NCI-H510A (cell line): ENCODE results near the gene MICAL2.

Source experiments
- DNase-seq: peaks from one replicate; lab custom pipeline; 2025; lab: John Stamatoyannopoulos, UW

Gene MICAL2

GRCh38 chr11:12156301-12157140, 46.1 kb downstream of the MICAL2 start:
- DNase-seq, result no peak

GRCh38 chr11:12157241-12157661, 46.9 kb downstream of the MICAL2 start:
- no peak for DNase-seq

- DNase-seq, result no peak
Measured at GRCh38 chr11:12158909-12159308, 48.5 kb downstream of the MICAL2 start.

GRCh38 chr11:12159351-12160099, 49.1 kb downstream of the MICAL2 start:
- no peak for DNase-seq

GRCh38 chr11:12160231-12160630, 49.8 kb downstream of the MICAL2 start:
- no peak for DNase-seq

GRCh38 chr11:12160680-12161079, 50.3 kb downstream of the MICAL2 start:
- no peak for DNase-seq

- no peak for DNase-seq
Measured at GRCh38 chr11:12161137-12161536, 50.7 kb downstream of the MICAL2 start.

- DNase-seq, result no peak
Measured at GRCh38 chr11:12161603-12162350, 51.4 kb downstream of the MICAL2 start.

GRCh38 chr11:12162652-12163051, 52.3 kb downstream of the MICAL2 start:
- no peak for DNase-seq

- no peak for DNase-seq
Measured at GRCh38 chr11:12163181-12163941, 53.0 kb downstream of the MICAL2 start.

GRCh38 chr11:12164061-12165014, 53.9 kb downstream of the MICAL2 start:
- DNase-seq, result no peak

GRCh38 chr11:12165237-12165875, 55.0 kb downstream of the MICAL2 start:
- DNase-seq, result no peak

- no peak for DNase-seq
Measured at GRCh38 chr11:12166299-12167060, 56.1 kb downstream of the MICAL2 start.

GRCh38 chr11:12167061-12168000, 56.9 kb downstream of the MICAL2 start:
- DNase-seq, result peak; percentile 47

GRCh38 chr11:12168114-12168513, 57.7 kb downstream of the MICAL2 start:
- no peak for DNase-seq

GRCh38 chr11:12169822-12170221, 59.4 kb downstream of the MICAL2 start:
- no peak for DNase-seq

- DNase-seq, result no peak
Measured at GRCh38 chr11:12170501-12170900, 60.1 kb downstream of the MICAL2 start.

GRCh38 chr11:12170984-12171383, 60.6 kb downstream of the MICAL2 start:
- no peak for DNase-seq
